ENCODE measurements around the gene PTPRE.

PTPRE gene

DNA sequence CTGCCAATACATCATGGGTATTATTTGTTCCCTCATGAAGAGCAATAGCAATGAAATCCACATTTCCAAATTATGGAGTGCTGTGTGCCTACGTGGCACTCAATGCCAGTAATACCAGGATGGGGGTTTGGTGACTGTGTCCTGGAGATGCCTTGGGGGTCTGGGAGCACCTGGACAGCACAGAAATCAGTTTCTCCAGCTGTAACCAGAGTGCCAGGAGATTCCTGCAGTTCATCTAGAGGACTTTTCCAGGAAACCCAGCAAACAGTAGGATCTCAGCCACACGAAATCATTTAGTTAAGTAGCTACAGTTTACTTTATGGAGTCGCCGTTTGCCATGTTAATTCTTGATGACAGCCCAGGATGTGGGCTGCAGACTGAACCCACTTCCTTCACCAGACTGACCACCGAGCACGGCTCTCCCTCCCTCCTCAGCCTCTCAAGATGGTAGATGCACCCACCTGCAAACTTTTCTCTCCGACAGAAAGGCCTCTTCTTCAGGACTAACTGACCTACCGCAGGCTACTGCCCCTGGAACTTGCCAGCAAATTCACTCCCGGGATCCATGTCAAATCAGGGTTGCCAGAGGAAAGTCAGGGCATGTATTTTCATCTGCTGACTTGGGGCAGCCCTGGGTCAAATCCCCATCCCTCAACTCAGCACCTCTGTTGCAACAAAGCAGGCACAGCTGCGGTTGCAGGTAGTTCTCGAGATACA lies 189.0 kb downstream of the PTPRE start:
- H3K9me2 ChIP-seq (replicated peaks; ENCODE audit: control insufficient read depth, low read length) = no peaks in the 10 kb centered on the region
- H3K9me3 ChIP-seq (ENCODE audit: control insufficient read depth, insufficient read depth, low read length) = no peaks in the 10 kb centered on the region
- 0 out of 2 replicates have a peak, but pooled peaks cover 10% of the 10 kb centered on the region for H4K20me1 ChIP-seq (ENCODE audit: control insufficient read depth, insufficient read depth, low read depth, low read length)
- peaks cover 51% of the 10 kb centered on the region for H3K36me3 ChIP-seq (ENCODE audit: control insufficient read depth, low read length)
- TF ChIP-seq, protein P1, sequence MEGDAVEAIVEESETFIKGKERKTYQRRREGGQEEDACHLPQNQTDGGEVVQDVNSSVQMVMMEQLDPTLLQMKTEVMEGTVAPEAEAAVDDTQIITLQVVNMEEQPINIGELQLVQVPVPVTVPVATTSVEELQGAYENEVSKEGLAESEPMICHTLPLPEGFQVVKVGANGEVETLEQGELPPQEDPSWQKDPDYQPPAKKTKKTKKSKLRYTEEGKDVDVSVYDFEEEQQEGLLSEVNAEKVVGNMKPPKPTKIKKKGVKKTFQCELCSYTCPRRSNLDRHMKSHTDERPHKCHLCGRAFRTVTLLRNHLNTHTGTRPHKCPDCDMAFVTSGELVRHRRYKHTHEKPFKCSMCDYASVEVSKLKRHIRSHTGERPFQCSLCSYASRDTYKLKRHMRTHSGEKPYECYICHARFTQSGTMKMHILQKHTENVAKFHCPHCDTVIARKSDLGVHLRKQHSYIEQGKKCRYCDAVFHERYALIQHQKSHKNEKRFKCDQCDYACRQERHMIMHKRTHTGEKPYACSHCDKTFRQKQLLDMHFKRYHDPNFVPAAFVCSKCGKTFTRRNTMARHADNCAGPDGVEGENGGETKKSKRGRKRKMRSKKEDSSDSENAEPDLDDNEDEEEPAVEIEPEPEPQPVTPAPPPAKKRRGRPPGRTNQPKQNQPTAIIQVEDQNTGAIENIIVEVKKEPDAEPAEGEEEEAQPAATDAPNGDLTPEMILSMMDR (IDR thresholded peaks at IDR 0.05; ENCODE audit: low read depth, low read length, poor library complexity, severe bottlenecking) = no peak
- no peak for TF ChIP-seq EZH2phosphoT487 (IDR thresholded peaks at IDR 0.05; ENCODE audit: borderline replicate concordance, low read length)
- H3K27me3 ChIP-seq (ENCODE audit: control insufficient read depth, low read length) = no peaks in the 10 kb centered on the region
- no peak overlapping the region for H3K4me3 ChIP-seq (ENCODE audit: low read length)
- no peaks in the 10 kb centered on the region for H3K79me2 ChIP-seq (ENCODE audit: control insufficient read depth, low read length)
- peaks cover 17% of the 10 kb centered on the region for H3F3A ChIP-seq (ENCODE audit: control insufficient read depth, insufficient read depth)
- no peak overlapping the region for H3K27ac ChIP-seq (ENCODE audit: low read depth, low read length)
- no peaks in the 10 kb centered on the region for H3K4me1 ChIP-seq (ENCODE audit: control insufficient read depth, low read length)
- H3K4me2 ChIP-seq (ENCODE audit: low read length) = no peak overlapping the region

DNA sequence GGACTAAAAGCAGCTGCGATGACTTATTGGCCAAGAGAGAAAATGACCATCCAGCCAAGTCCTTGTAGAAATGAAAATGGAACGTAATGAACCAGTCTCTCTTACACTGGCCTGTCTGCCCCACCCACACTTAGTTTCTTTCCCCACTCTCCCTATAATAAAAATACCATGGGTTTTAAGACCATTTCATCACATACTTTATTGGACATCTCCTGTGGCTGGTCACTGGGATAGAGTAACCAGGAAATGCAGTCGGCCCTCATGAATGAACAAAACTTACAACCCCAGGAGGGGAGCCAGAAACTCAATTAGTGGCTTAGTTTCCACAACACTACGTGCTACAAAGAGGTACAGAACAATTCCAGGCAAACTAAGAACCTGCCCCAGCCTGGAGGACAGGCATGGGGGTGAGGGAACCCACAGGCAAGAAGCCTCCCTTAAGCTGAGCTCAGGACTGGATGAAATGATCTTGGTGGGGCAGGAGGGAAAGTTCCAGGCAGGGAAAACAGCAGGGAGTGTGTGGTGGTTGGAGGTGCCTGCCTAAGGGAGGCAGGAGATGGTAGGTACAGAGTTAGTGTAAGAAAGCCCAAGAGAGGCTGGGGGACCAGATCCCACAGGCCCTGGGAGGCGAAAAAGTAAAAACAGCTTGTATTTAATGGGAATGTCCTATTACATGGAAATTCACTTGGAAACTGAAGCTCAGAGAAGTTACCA lies 189.7 kb downstream of the PTPRE start:
- Histone ChIP-seq H3K4me1 (ENCODE audit: control insufficient read depth, low read length) (no peaks in the 10 kb centered on the region), H3K9me3 (ENCODE audit: control insufficient read depth, insufficient read depth, low read length) (no peaks in the 10 kb centered on the region), H3K4me2 (ENCODE audit: low read length) (no peak overlapping the region), H3K36me3 (ENCODE audit: control insufficient read depth, low read length) (peaks cover 58% of the 10 kb centered on the region), H4K20me1 (ENCODE audit: control insufficient read depth, insufficient read depth, low read depth, low read length) (0 out of 2 replicates have a peak, but pooled peaks cover 10% of the 10 kb centered on the region), H3K9me2 (replicated peaks; ENCODE audit: control insufficient read depth, low read length) (no peaks in the 10 kb centered on the region), H3K27me3 (ENCODE audit: control insufficient read depth, low read length) (no peaks in the 10 kb centered on the region), H3K27ac (ENCODE audit: low read depth, low read length) (no peak overlapping the region), H3K4me3 (ENCODE audit: low read length) (no peak overlapping the region), H3F3A (ENCODE audit: control insufficient read depth, insufficient read depth) (peaks cover 17% of the 10 kb centered on the region), H3K79me2 (ENCODE audit: control insufficient read depth, low read length) (no peaks in the 10 kb centered on the region)
- TF ChIP-seq EZH2phosphoT487 (IDR thresholded peaks at IDR 0.05; ENCODE audit: borderline replicate concordance, low read length) = no peak
- TF ChIP-seq, protein P1 (IDR thresholded peaks at IDR 0.05; ENCODE audit: low read depth, low read length, poor library complexity, severe bottlenecking) = no peak

DNA sequence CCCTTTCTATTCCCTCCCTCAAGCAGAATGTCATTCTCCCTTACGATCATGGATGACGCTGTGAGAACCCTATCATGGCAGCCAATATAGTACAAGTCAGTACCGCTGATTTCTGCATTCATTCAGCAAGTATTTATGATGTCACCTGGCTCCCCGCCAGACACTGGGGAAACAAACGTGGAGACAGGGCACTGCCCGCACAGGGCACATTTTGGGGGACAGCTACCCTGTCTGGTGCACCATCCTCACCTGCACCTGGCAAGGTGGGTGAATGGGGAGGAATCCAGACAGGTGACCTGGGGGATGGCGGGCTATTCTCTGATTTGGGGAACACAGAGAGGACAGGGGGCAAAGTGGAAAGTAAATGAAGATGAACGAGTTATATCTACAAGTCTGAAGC lies 190.9 kb downstream of the PTPRE start:
- H4K20me1 ChIP-seq (ENCODE audit: control insufficient read depth, insufficient read depth, low read depth, low read length) = 0 out of 2 replicates have a peak, but pooled peaks cover 10% of the 10 kb centered on the region

More for the DNA sequence above, 190.9 kb downstream of the PTPRE start:
- H3K4me2 ChIP-seq (ENCODE audit: low read length) = no peak overlapping the region
- no peaks in the 10 kb centered on the region for H3K4me1 ChIP-seq (ENCODE audit: control insufficient read depth, low read length)
- no peaks in the 10 kb centered on the region for H3K27me3 ChIP-seq (ENCODE audit: control insufficient read depth, low read length)
- peaks cover 17% of the 10 kb centered on the region for H3F3A ChIP-seq (ENCODE audit: control insufficient read depth, insufficient read depth)
- peaks cover 70% of the 10 kb centered on the region for H3K36me3 ChIP-seq (ENCODE audit: control insufficient read depth, low read length)
- no peak for TF ChIP-seq EZH2phosphoT487 (IDR thresholded peaks at IDR 0.05; ENCODE audit: borderline replicate concordance, low read length)
- TF ChIP-seq, protein P1 (IDR thresholded peaks at IDR 0.05; ENCODE audit: low read depth, low read length, poor library complexity, severe bottlenecking) = no peak
- H3K27ac ChIP-seq (ENCODE audit: low read depth, low read length) = no peak overlapping the region
- H3K9me2 ChIP-seq (replicated peaks; ENCODE audit: control insufficient read depth, low read length) = no peaks in the 10 kb centered on the region
- H3K4me3 ChIP-seq (ENCODE audit: low read length) = no peak overlapping the region
- H3K79me2 ChIP-seq (ENCODE audit: control insufficient read depth, low read length) = no peaks in the 10 kb centered on the region; the same call in 1 of the 2 replicates
- no peaks in the 10 kb centered on the region for H3K9me3 ChIP-seq (ENCODE audit: control insufficient read depth, insufficient read depth, low read length)
